HEK293T (cell line): ENCODE results near the gene DYNC2LI1.

Source experiments
- ELF4 ChIP-seq: fragments of 450-650 bp; IDR thresholded peaks from 2 replicates; pipeline ENCODE4 v1.6.1; 2017; ENCODE audit warnings: antibody characterized with exemption
- SUZ12 ChIP-seq: fragments of 450-650 bp; IDR thresholded peaks from 2 replicates; pipeline ENCODE4 v1.6.1; 2016; ENCODE audit warnings: mild to moderate bottlenecking
- TARDBP ChIP-seq: fragments of 450-650 bp; IDR thresholded peaks from 2 replicates; pipeline ENCODE4 v1.6.1; 2016

DNA sequence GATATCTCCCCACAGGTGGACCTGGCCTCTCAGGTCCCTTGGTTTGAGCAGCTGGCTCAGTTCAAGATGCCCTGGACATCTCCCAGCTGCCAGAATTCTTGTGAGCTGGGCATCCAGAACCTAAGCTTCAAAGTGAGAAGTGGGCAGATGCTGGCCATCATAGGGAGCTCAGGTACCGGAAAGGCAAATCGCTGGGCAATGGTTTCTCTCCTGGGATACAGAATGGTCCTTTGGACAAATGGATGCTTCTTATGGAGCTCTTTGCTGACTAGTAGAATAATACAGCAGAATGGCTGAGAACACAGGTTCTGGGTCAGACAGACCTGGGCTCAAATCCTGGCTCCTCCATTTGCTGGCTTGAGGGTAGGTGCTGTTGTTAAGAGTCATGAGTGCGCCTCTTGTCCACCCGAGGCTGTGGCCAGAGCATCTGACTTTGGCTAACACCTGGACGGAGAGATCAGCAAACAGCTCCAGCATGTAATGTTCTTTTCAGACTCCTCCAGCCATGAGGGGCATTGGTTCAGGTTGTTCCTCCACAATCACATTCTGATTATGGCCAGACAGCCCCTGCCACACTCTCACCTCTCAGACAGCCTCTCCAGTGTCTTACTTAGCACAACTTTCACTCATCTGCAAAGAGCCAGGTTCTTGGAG, 72.4 kb downstream of the DYNC2LI1 start:
- TF ChIP-seq TARDBP = no peak
- TF ChIP-seq ELF4 = no peak
- TF ChIP-seq SUZ12 = no peak
